Hematopoietic multipotent progenitor cell treated with erythropoietin and hydrocortisone succinate and interleukin-3 and kit ligand, for 17 days (in vitro differentiated cells): ENCODE results near the gene ZC3H4.
A peak's percentile ranks its signal among the peaks of the same experiment; 100 is the strongest.
"Not testable (repeated sequence)": the region's sequence is repeated elsewhere in the genome, so short reads cannot be mapped to it uniquely, and the experiment has no call there.

Experiments
- DNase-seq: peaks from one replicate; pipeline ENCODE4 v3.0.0-alpha.2; 2015; ENCODE audit warnings: low spot score

The ZC3H4 gene

DNA sequence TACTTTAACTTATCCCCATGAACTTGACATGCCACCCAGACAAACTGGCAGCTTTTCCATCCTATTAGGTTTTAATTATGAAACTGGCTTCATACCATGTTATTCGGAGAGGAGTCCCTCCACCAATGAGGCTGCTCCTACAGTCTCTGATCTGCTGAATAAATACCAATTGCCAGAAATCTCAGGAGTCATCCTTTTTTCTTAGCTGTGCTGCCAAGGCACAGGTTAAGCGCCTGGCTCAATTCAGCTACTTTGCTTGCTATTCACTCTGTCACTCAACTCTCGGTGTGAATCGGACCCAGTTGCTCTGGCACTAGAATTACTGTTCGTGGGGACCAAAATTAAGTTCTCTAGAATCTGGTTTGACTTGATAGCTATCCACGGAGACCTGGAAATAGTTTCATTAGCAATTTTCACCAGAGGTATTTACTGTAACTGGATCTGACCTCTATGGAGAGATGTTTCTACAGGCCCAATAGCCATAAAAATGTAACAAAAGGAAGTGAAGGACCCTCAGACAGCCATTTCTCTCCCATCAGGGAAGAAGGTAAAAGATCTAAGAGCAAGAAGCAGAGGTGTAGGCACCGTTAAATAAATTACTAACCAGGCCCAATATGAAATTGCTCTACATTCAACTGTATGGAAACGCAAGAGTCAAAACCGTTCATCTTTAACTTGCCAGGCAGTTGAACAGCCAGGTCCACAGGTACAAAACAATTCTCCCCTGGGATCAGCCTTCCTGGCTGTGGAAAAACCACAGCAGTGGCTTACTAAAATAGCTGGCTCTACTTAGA, 5.4 kb downstream of the ZC3H4 start:
- no peak for DNase-seq

DNA sequence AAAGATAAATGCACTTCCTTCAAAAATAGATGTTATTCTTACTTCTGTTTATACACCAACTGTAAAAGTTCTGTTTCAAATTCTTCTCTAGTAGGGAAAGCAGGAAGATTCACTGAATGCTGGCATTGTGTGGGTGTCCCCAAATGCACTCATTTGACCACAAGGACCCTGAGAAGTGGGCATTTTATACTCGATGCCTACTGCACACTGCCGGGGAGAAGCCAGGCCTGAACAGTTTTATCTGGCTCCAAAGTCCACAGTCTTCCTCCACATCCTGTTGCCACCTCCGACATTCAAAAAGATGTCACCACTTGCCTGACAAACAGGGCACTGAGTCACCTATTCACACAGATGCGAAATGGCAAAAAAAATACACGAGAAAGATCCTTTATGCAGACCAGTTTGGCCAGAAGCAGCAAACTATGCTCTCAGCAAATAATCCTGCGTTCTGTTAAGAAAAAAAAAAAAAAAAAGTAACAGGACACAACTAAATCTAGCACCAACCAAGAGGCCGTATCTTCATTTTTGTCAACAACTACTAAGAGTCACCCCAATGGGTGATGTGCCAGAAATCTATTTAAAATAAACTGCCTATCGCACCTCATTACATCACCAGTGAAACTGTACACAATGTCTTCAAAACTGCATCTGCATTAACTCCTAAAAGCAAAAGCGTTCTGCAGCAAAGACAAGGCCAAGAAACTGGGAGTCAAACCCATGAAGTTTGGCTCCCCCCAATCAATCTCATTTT, 6.2 kb downstream of the ZC3H4 start:
- DNase-seq, result peak; percentile 89

DNA sequence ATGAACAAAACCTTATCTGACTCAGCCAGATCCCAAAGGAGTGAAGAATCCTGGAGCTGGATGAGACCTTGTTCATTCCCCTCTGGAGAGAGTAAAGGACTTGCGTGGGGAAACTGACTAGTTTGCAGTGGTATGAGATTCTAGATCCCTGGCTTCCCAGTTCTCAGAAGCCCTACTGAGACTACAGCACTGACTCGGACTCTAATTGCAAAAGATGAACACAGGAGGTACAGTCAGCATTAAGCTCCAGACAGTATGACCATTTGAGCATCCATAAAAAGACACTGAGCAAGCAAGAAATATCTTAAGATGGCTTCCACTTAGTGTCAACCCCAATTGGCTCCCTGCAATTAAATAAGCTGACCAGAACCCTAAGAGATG, 6.8 kb downstream of the ZC3H4 start:
- peak; percentile 58 for DNase-seq

DNA sequence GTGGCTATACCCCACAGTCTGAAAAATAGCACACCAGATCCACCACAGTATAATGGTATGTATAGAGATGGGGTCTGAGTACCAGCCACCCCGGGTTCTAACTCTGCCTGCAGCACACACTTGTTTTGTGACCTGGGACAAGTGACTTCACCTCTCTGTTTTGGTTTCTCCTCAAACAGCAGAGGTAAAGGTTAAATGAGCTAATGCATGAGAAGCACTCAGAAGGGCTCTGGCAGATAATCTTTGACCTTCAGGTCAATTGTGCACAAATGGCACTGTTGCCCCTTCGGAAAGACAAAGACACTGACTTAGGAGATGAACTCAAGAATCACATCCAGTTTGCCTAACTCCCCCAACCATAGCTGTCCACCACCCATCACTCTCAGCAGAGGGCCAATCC, 7.7 kb downstream of the ZC3H4 start:
- DNase-seq, result no peak

DNA sequence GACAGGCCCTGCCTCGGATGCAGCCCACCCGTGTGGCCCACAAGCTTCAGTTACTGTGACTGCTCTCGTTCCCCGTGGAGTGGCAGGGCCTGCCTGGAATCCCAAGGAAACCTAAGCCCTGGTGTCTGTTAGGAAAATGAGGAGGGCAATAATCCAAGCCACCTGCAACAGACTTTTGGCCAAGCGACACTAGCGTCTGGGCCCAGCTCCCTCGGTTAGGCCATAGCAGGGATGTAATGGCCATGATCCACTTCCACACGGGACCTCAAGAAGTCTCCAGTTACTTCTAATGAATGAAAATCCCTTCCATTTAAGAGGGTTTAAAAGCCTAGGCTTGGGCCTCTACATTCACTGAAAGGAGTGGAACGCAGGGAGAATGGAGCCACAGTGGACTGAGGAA, 8.9 kb downstream of the ZC3H4 start:
- DNase-seq, result peak; percentile 3

DNA sequence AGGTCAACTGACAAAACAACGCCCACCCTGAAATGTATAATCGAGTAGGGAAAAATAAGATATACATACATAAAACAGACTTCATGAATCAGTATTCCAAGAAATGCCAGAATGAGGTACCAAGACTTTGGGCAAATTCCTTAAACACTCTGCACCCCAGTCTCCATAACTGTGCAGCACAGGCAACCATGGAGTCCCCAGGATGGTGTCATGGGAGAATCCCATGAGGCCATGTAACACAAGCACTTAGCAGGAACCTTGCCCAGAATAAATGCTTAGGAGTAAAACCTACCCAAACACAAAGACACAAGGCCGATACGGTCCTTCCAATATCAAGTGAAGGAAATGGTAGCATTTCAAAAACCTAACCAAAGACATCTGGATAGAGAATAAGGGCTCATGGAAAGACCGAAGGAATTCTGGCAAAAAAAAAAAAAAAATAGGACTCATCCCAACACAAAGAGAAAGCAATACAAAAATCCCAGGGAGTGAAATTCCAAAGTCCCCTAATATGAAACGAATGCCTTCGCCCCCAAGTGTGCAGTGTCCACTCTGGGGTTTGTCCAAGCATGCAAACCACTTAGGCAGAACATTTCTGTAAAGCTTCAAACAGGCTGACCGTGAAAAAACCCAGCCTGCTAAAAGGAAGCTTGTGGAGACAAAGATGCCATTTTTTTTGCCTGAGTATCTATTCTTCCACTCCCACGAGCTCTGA, 11.1 kb downstream of the ZC3H4 start:
- peak; percentile 4 for DNase-seq

DNA sequence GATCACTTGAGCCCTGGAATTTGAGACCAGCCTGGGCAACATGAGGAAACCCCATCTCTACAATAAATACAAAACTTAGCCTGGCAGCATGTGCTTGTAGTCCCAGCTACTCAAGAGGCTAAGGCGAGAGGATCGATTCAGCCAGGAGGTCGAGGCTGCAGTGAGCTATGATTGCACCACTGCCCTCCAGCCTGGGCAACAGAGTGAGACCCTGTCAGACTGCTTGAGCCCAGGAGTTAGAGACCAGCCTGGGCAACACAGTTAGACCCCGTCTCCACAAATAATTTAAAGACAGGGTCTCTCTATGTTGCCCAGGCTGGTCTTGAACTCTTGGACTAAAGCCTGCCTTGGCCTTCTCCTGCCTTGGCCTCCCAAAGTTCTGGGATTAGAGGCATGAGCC, 12.5 kb downstream of the ZC3H4 start:
- DNase-seq, result not testable (repeated sequence)

DNA sequence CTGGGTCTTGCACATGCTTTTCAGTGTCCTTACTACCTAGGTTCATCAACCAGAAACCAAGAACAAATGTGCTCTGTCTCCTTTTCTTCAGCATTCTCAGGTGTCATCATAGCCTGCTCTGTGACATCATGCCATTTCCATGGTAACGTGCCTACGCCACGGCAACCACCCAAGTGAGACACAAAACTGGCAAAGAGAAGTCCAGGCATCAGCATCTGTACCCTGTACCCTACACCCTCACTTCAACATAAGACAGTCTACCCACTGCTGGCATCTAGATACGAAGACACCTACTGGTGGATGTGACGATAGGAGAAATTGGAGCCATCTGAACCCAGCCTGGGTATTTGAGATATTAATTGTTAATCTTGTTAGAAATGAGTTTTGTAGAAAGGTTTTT, 13.3 kb downstream of the ZC3H4 start:
- DNase-seq, result peak; percentile 38

DNA sequence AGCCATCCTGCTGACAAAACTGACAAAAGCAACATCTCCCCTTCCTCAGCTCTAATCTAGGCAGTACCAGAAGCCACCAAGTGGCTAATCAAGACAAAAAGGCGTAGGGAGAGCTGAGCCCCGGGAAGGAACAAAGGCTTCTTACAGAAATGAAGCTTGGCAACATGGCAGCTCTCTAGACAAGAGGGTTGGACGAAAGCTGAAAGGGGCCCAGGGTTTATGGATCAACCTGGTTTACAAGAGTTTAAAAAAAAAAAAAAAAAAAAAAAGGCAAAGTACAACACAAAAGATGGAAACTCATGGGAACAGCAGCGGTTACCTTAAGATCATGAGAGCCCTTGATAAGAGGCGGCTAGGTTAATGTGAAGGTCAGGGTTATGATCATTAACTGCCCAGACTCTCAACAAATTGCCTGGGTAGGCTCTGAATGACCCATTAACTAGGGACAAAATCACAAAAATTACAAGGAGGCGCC, 14.0 kb downstream of the ZC3H4 start:
- peak; percentile 3 for DNase-seq

DNA sequence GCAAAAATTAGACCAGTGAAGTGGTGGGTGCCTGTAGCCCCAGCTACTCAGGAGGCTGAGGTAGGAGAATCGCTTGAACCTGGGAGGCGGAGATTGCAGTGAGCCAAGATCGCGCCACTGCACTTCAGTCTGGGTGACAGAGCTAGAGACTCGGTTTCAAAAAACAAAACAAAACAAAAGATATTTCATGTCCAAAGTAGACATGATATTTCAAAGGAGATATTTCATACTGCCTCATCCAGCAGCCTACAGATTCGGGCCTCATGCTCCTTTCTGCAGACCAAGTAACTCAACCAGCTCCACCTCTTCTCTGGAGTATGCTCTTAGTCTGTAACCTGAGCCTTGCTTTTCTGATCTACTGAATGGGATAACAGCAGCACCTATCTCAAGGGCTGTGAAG, 15.0 kb downstream of the ZC3H4 start:
- DNase-seq, result no peak

DNA sequence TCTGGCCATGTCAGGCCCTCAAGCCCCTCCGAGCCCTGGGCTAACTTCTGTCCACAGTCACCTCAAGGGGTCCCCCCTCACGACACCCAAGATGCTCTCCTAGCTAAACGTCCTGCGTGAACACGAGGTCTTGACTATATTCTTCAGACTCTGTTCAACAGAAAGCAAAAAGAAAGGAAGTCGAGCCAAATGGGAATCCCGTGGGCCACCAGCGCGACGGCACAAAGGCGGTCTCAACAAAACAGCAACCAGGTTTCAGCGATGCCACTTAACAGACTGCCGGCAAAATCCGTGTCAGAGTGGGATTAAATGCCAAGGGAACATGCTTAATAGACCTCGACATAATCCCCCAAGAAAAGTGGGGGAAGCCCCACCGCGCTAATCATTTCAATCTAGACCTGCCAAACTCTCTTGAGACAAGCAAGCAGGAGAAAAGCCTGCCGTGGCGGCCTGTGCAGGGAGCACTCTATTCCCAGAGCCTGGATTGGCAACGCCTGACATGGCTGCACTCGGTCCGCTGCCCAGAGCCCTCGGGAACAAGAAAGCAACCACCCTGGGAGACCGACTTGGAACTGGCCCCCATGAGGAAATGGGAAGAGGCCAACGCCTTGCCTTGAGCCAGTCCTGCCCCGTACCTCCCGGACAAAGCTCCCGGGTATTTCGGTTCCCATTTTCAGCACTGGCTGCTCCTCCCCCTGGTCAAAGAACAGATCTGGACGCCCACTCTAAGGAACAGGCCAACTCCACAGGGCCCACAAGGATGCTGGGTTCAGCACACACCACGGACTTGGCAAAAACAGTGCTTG, 16.0 kb downstream of the ZC3H4 start:
- no peak for DNase-seq

DNA sequence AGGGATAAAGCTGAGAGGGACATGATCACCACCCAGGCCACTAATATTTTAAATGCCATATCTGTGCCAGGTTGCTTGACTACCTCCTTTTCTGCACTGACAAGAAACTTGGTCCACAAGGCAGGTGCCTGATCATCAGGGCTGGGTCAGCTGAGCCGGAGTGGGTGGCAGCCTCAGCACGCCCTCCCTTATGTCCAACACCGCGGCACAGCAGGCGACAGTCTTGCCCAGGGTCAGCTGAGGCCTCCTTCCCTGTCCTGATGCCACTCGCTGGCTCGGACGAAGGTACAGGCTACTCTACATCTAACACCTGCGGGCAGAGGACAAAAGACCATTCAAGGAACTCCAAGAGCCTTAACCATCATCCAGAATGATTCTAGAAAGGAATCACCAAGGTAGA, 16.9 kb downstream of the ZC3H4 start:
- peak; percentile 3 for DNase-seq

DNA sequence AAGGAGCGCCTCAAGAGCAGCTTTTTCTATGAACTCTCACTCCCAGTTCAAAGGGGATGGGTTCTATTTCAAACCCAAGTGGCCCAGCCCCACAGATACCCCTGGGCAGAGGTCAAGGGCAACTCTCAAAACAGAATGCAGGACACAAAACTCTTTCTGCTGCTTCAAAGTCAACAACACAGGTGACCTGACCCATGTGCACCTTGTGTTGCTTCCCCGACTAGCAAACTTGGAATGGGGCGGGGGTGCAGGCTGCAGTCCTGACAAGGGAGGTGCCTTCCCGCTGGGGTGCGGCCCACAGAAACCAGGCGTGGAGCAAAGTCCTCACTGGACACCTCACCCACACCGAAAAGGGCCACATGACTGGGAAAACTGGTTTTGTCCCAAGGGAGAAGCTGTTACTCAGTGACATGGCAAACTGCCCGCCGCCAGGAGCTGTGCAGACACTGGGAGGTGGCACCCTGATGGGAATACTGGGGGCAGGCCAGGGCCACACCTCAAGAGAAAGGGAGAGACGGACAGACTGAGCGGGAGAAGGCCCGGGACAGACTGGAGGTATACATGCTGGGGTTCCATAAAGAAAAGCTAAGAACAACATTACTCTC, 17.4 kb downstream of the ZC3H4 start:
- no peak for DNase-seq

DNA sequence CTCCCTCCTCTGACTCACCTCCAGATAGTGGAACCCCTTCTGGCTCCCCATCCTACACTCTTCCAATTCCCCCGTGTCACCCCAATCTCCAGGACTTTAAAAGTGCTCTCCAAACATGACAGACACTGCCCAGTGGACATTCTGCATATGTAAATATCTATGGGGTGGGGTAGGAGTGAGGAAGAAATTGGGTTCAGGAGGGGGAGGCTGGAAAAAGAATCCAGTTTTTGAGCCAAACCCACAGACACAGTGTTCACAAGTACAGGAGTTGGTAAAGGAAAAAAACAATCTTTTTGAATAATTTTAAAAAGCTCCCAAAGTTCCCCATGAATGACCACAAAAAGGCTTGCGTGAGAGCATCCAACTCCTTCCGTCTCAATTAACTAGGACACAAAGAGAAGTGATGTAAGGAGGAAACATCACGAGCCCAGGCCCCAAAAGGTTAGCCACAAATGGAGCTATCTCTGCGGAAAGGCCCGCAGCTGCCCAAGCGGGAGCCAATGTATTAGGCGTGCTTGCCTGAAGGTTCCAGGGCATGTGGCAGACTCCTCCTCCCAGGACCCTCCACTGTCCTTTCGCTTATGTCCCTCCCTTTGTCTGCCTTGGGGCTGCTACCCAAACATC, 18.0 kb downstream of the ZC3H4 start:
- no peak for DNase-seq

DNA sequence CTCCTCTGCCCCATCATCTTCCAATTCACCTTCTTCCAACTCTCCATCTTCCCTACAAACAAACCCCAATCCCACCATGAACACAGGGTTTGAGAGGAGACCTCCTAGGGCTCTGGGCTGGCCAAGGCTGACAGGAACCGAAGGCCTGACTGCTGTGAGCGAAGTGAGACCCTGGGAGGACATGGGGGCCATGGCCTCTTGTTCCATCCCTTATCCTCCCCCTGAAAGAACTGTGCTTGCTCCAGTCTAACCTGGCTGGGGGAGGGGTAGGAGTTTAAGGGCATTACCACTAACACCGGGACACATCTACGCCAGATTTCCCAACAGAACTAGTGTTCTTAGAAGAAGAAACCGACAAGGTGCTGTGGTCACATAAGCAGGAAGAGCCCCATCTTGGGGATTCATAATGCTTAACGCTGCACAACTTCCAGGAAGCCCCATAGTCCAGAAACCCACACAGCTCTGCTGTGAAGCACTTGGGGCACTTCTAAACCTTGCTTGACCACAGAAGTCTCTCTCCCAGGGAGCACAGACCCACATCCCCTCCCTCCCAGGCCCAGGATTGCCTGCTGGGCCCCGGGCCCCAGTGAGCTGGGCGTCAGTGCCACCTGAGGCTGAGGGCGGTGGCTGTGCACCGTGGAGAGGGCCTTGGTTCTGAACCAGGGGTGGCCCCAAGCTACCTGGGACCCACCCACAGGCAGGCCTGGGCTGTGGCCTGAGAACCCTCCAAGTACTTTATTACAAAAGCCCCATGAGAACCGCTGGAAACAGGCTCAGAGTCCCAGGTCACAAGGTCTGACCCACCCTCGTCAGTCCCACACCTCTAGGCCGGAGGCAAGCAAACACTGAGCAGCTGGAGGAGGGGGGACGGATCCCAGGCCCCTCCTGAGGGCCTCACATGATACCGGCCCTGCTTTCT, 18.8 kb downstream of the ZC3H4 start:
- no peak for DNase-seq

DNA sequence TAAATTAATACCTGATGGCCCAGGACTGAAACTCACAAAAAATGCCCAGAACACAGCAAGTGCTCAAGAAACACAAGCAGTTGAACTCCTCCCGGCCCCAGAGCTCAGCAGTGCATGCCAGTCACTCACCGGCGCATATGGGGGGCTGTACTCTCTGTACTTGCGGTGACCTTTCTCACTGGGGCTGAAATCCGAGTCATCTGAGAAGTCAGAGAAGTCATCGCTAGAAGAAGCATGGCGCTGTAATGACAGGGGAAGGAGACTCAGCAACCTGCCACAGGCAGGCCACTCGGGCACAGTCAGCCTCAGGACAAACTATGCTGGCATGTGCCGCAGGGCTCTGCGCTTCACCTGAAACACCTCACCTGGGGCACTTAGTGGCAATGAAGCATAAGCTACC, 19.7 kb downstream of the ZC3H4 start:
- no peak for DNase-seq

DNA sequence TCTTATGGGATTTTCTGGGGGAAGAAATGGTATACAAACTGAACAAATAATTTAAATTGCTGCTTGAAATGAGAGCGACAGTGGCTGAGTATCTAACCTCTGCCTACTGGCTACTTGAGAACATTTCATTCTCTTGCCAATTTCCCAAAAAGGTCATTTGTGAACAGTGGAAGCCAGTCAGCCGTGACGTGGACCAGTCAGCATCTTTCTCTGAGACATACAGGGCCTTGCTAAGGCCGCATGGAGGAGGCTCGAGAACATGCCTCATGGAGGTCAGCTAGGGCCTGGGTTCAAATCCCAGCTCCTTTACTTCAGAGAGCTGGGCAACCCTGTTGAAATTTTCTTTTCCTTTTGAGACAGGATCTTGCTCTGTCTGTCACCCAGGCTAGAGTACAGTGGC, 20.3 kb downstream of the ZC3H4 start:
- no peak for DNase-seq

DNA sequence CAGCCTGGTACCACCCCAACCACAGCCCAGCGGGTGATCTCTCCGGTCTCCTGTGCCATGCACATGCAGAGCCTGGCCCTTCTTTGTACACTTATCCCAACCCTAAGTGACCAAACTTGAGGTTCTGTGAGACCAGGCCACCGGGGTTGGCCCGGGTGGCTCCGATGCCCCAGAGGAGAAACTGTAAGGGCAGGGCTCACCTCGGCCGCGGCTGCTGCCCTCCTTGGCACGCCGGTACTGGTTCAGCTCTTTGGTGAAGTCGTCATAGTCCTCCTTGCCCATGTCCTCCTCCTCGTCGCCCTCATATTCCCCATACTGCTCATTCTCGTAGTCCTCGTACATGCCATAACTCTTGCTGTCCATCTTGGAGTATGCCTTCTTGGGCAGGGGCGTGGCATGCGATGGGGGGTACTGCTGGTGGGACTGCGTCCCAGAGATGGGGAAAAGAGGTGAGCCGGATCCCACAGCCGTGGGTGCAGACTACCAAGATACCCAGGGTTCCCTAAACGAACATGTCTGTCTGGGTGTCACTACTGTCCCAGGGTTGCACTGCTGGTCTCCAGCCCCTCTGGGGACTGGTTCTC, 23.7 kb downstream of the ZC3H4 start:
- DNase-seq, result no peak

DNA sequence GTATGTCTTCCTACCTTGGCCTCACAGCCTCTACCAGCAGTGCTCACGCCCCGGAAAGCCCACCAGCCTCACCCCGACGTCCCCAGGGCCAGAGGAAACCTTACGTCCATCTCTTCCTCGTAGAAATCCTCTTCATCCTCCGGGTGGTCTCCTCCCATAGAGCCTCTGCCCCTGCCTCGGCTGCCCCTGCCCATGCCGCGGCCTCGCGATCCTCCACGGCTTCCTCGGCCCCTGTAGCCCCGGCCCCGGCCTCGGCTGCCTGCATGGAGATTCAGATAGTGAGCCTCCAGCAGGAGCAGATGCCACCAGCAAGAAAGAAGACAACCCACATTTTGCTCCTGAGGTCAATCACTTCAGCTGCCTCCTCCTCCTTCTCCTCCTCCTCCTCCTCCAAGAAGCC, 27.3 kb downstream of the ZC3H4 start:
- no peak for DNase-seq
